H7 (cell line): Measurements from ENCODE around the gene NTHL1. TPM values are rescaled to one million over a fixed set of nuclear protein-coding genes. Genes with fewer than 3 reads are reported as not detected.
"Not testable (repeated sequence)": the region's sequence is repeated elsewhere in the genome, so short reads cannot be mapped to it uniquely, and the experiment has no call there.

Experiments
- DNase-seq: peaks from one replicate; pipeline ENCODE4 v3.0.0; 2012
- H3K27me3 ChIP-seq: 2 replicates; pipeline ENCODE4 v1.6.0; 2011; ENCODE audit warnings: mild to moderate bottlenecking, low read length; ENCODE audit not compliant: control insufficient read depth, insufficient read depth
- H3K36me3 ChIP-seq: replicated peaks from 2 replicates; pipeline ENCODE4 v1.5.1; 2011; ENCODE audit warnings: low read length; ENCODE audit not compliant: control insufficient read depth, insufficient read depth
- H3K4me3 ChIP-seq: 2 replicates; pipeline ENCODE4 v1.5.1; 2011; ENCODE audit warnings: low read depth, mild to moderate bottlenecking, control low read depth, low read length, moderate library complexity; ENCODE audit not compliant: insufficient read depth
- total RNA-seq: library from RNA; depleted of rRNA; stranded (reverse); fragments of >200 nt; shearing (Covaris generic); gene quantifications from 2 replicates; pipeline ENCODE4 v1.2.3, GENCODE V29; 2014

NTHL1 gene
- total RNA-seq, 1 experiment from 2014 or later = 108 TPM

GRCh38 chr16:2035431-2036199 lies 12.0 kb downstream of the NTHL1 start:
- Histone ChIP-seq H3K36me3 (no peaks in the 10 kb centered on the region), H3K27me3 (no peaks in the 10 kb centered on the region), H3K4me3 (no peak overlapping the region)
- peak; percentile 76 for DNase-seq

DNA sequence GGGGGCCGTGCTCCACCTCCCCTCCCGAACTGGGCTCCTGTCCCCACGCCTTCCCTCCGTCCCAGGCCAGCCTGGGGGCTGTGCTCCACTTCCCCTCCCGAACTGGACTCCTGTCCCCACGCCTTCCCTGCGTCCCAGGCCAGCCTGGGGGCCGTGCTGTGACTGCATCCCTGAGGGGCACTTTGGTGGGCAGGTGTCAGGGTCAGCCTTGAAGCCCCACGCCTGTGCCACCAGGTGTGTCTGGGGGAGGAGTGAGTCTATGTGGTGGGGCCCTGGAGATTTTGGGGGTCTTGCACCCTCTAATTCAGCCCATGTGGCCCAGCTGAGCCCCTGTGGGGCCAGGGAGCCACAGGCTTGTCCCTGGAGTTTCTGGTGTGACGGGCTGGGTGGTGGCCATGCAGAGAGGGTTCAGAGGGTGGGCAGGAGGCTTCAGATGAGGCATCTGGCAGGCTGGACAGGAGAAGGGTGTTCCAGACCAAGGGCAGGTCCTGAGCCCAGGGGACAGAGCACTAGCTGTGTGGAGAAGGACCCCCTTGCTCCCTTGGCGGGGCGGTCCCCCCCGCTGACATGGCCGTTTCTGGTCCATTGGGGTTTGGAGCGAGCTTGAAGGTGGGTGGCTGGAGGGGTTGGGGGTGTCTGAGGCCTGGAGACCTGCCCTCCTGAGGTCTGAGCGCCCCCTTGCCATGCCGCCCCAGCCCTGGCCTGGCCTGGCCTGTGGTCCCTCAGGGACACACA lies 12.8 kb downstream of the NTHL1 start:
- H3K36me3 ChIP-seq = no peaks in the 10 kb centered on the region
- H3K27me3 ChIP-seq = no peaks in the 10 kb centered on the region
- no peak for DNase-seq
- no peak overlapping the region for H3K4me3 ChIP-seq

GRCh38 chr16:2033909-2034695 lies 13.5 kb downstream of the NTHL1 start:
- not testable (repeated sequence) for H3K4me3 ChIP-seq, H3K27me3 ChIP-seq, H3K36me3 ChIP-seq, DNase-seq

- no peak overlapping the region for H3K4me3 ChIP-seq
- no peaks in the 10 kb centered on the region for H3K27me3 ChIP-seq
- no peaks in the 10 kb centered on the region for H3K36me3 ChIP-seq
- peak; percentile 81 for DNase-seq
Observed at GRCh38 chr16:2033057-2033908, 14.4 kb downstream of the NTHL1 start.

GRCh38 chr16:2032285-2033056 lies 15.2 kb downstream of the NTHL1 start:
- Histone ChIP-seq H3K36me3 (no peaks in the 10 kb centered on the region), H3K4me3 (no peak overlapping the region), H3K27me3 (peaks cover 3% of the 10 kb centered on the region)
- no peak for DNase-seq

DNA sequence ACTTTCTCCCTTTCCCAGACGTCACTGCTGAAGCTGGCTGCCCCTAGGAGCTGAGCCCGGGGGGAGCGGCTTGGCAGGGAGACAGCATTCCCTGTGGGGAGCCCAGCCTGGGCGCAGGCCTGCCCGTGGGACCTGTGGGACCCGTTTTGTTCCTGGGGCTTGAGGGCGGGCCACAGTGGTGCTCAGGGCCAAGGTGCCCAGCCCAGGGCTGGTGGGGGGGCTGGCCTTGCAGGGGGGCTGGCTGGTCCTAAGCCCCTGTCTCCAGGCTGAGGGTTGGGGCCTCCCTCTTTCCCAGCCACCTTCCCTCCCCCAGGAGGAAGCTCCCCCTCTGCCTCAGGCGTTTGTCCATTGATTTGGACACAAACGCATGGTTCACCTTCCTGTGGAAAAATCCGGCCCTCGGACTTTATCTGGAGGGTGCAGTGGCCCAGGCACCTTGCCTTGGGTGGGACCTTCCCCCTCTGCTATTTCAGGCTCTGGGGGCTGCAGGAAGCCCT lies 16.5 kb downstream of the NTHL1 start:
- Histone ChIP-seq H3K27me3 (peaks cover 12% of the 10 kb centered on the region), H3K36me3 (no peaks in the 10 kb centered on the region), H3K4me3 (no peak overlapping the region)
- DNase-seq = no peak

- no peak for DNase-seq
- no peak overlapping the region for H3K4me3 ChIP-seq
- H3K27me3 ChIP-seq = peaks cover 14% of the 10 kb centered on the region
- no peaks in the 10 kb centered on the region for H3K36me3 ChIP-seq
Observed at GRCh38 chr16:2030036-2030435, 17.6 kb downstream of the NTHL1 start.

GRCh38 chr16:2029350-2029749 lies 18.3 kb downstream of the NTHL1 start:
- Histone ChIP-seq H3K27me3 (peaks cover 14% of the 10 kb centered on the region), H3K4me3 (no peak overlapping the region), H3K36me3 (no peaks in the 10 kb centered on the region)
- no peak for DNase-seq

DNA sequence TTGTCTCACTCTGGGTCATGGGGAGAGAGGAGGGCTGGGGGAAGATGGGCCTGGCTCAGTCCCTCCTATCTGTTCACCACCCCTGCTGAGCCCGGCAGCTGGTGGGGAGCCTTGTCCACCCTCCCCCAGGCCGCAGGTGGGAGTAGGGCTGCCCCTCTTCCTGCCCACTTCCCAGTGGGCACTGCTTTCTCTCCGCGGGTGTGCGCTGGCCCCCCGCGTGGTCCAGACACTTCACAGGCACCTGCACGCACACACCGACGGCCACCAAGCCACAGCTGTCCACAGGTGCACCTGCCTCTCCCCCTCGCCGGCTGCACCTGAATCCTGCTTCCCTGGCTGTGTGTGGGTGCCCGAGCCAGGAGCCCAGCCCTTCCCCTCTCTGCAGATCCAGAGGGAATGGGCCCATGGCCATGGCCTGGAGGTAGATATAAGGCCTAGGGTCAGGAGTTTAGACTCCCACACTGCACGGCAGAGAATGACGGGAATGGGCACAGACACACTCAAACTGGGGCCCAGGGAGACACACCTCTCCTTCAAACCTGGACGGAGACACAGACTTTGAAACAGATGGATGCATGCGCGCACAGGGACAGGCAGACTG lies 18.9 kb downstream of the NTHL1 start:
- Histone ChIP-seq H3K36me3 (no peaks in the 10 kb centered on the region), H3K4me3 (no peak overlapping the region), H3K27me3 (peaks cover 16% of the 10 kb centered on the region)
- no peak for DNase-seq

- H3K36me3 ChIP-seq = no peaks in the 10 kb centered on the region
- H3K4me3 ChIP-seq = no peak overlapping the region
- DNase-seq = no peak
- H3K27me3 ChIP-seq = peaks cover 16% of the 10 kb centered on the region
Observed at GRCh38 chr16:2028146-2028545, 19.5 kb downstream of the NTHL1 start.

GRCh38 chr16:2027024-2028010 lies 20.3 kb downstream of the NTHL1 start:
- DNase-seq = peak; percentile 86

GRCh38 chr16:2026461-2027023 lies 21.1 kb downstream of the NTHL1 start, which contains the start of gene NHERF2:
NHERF2 (plus strand) TSS chr16:2026902; CDS start chr16:2027006, 104 bp downstream.
- DNase-seq = peak; percentile 96
- Histone ChIP-seq H3K27me3 (peaks cover 19% of the 10 kb centered on the region), H3K4me3 (peak within 1 kb of the TSS; percentile 54)

More at GRCh38 chr16:2027024-2028010, 20.3 kb downstream of the NTHL1 start:
- no peaks in the 10 kb centered on the region for H3K36me3 ChIP-seq
- H3K27me3 ChIP-seq = peaks cover 16% of the 10 kb centered on the region
- peak overlapping the region; percentile 54 for H3K4me3 ChIP-seq

More at GRCh38 chr16:2026461-2027023, 21.1 kb downstream of the NTHL1 start, which contains the start of gene NHERF2:
- H3K36me3 ChIP-seq = no peaks in the 10 kb centered on the region
